GM18873 (cell line): ENCODE results near the gene TACR2.

ENCODE experiments used
- ATAC-seq: cut with Tn5 transposase; IDR thresholded peaks from one replicate; pipeline ENCODE4 v1.9.1; 2021; ENCODE audit warnings: mild to moderate bottlenecking, moderate library complexity, moderate number of reproducible peaks; ENCODE audit not compliant: unreplicated experiment, low FRiP score

The TACR2 gene

GRCh38 chr10:69406302-69406811 is 10.4 kb downstream of the TACR2 start:
- no peak for ATAC-seq

GRCh38 chr10:69405221-69405620 is 11.5 kb downstream of the TACR2 start:
- no peak for ATAC-seq

GRCh38 chr10:69404786-69405185 is 11.9 kb downstream of the TACR2 start:
- no peak for ATAC-seq

- ATAC-seq: no peak
Measured at GRCh38 chr10:69403519-69403918, 13.2 kb downstream of the TACR2 start.

- ATAC-seq: no peak
Measured at GRCh38 chr10:69403066-69403465, 13.7 kb downstream of the TACR2 start.

GRCh38 chr10:69402386-69402785 is 14.3 kb downstream of the TACR2 start:
- ATAC-seq: no peak

GRCh38 chr10:69401416-69401815 is 15.3 kb downstream of the TACR2 start:
- no peak for ATAC-seq

- ATAC-seq: no peak
Measured at GRCh38 chr10:69400936-69401335, 15.8 kb downstream of the TACR2 start.

- no peak for ATAC-seq
Measured at GRCh38 chr10:69398466-69398865, 18.3 kb downstream of the TACR2 start.

GRCh38 chr10:69397972-69398371 is 18.7 kb downstream of the TACR2 start:
- no peak for ATAC-seq

- ATAC-seq: no peak
Measured at GRCh38 chr10:69394020-69394419, 22.7 kb downstream of the TACR2 start.

- peak; percentile 76 for ATAC-seq
Measured at GRCh38 chr10:69392481-69393000, 24.2 kb downstream of the TACR2 start.

GRCh38 chr10:69391158-69391557 is 25.6 kb downstream of the TACR2 start:
- ATAC-seq: no peak

- ATAC-seq: no peak
Measured at GRCh38 chr10:69389827-69390490, 26.8 kb downstream of the TACR2 start.

GRCh38 chr10:69388488-69388887 is 28.2 kb downstream of the TACR2 start:
- ATAC-seq: no peak

GRCh38 chr10:69387500-69387899 is 29.2 kb downstream of the TACR2 start:
- no peak for ATAC-seq

- ATAC-seq: no peak
Measured at GRCh38 chr10:69385454-69386350, 31.0 kb downstream of the TACR2 start.

GRCh38 chr10:69384320-69384719 is 32.4 kb downstream of the TACR2 start:
- no peak for ATAC-seq

- ATAC-seq: no peak
Measured at GRCh38 chr10:69383558-69383957, 33.2 kb downstream of the TACR2 start.

- no peak for ATAC-seq
Measured at GRCh38 chr10:69382382-69383117, 34.2 kb downstream of the TACR2 start.

- ATAC-seq: no peak
Measured at GRCh38 chr10:69379800-69380199, 36.9 kb downstream of the TACR2 start.
